ENCODE measurements around the gene PLA2G2C. TPM values are rescaled to one million over a fixed set of nuclear protein-coding genes. Genes with fewer than 3 reads are reported as not detected.
"Not testable (repeated sequence)": the region's sequence is repeated elsewhere in the genome, so short reads cannot be mapped to it uniquely, and the experiment has no call there.

Gene PLA2G2C
- total RNA-seq, 1 donor from 2014 or later = not detected

DNA sequence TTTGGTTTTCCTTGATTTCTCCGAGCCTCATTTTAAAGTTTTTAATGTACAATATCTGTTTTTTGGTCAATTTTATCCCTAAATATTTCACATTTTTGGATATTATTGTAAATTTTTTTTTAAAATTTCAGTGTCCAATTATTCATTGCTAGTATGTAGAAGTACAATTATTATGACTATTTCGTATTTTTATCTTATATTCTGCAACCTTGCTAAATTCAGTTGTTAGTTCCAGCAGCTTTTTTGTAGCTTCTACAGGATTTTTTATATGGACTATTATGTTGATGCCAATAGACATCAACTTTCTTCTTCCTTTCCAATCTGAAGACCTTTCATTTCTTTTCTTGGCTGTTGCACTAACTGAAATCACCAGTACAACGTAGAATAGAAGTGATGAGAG lies 51.3 kb downstream of the PLA2G2C start:
- DNase-seq (ENCODE audit: low spot score) = no peak

DNA sequence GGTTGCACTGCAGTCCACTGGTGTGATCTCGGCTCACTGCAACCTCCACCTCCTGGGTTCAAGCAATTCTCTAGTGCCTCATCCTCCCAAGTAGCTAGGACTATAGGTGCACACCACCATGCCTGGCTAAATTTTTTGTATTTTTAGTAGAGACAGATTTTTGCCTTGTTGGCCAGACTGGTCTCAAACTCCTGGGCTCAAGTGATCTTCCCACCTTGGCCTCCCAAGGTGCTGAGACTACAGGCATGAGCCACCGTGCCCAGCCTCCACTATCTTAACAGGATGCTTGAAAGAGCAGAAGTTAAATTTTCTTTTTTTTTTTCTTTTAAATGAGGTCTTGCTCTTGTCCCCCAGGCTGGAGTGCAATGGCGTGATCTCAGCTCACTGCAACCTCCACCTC lies 55.8 kb downstream of the PLA2G2C start:
- DNase-seq (ENCODE audit: low spot score) = not testable (repeated sequence)

DNA sequence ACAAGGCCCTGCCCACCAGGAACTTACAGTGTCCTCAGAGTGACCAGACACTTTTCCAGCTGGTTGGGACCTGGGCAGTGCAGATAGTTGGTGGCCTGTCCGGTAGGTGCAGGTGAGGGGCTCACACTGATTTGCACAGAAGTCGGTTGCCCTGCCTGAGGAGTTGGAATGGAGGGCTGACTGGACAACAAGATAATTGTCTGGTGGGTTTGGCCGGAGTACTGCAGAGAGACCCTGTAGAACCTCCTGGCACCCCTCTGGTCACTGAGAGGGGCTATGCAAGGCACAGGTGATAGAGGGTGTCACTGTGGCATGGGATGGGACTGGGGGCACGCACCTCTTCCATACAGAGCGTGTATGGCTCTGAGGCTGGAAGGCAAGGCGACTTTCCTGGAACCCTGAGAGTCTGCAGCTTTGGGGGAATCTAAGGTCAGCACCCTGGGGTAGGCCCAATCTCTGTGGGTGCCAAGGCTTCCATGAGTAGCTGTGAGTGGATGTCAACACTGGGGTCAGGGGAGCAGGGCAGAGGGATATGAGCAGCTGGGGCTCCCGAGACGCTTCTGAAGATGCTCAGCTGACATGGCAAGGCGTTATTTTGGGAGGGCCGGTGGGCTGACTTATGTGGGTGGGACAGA lies 59.4 kb downstream of the PLA2G2C start:
- no peak for DNase-seq (ENCODE audit: low spot score)

DNA sequence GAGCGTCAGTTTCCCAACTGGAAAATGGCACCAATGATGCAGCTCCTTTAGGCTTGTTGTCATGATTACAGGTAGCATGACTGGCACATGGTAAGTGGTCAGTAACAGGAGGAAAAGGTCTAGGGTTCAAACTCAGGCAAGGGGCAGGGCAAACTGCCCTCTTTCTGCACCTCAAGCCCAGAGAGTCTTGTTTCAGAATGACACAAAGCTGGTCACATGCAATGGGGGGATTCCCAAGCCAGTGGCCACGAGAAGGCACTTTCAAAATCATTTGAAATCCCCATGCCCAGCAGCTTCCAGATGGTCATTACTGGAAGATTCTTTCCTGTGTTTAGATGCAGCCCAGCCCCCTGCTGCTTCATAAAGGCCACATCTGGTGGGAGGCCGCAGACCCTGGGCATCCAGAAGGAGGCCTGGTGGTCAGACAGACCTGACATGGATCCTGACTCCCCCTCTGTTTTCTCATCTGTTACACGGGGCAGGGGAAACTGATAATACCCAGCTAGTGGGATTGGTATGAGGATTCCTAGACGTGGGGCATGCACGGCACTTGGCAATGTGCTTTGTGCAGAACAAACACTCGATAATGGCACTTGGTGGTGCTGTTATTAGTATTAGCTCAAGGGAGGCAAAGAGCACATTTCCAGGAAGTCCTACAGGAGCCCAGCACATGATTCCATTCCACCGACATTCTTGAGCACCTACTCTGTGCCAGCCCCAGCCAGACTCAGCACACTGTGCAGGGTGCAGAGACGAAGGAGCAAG lies 60.1 kb downstream of the PLA2G2C start:
- no peak for DNase-seq (ENCODE audit: low spot score)

DNA sequence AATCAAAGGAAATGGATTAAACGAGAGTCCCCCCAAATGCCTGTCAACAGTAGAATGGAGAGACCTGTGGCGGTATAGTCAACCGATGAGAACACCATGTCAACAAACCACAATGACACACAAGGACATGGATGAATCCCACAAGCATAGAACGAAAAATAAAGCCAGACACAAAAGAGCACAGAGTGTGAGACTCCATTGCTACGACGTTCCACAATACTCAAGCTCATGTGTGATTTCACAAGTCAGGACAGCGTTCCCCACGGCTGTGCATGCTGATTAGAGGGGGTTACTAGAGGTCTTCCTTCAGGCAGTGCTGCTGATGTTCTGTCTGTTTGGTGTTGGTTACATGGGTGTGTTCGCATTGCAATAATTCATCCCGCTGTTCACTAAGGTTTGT lies 61.2 kb downstream of the PLA2G2C start:
- no peak for DNase-seq (ENCODE audit: low spot score)

DNA sequence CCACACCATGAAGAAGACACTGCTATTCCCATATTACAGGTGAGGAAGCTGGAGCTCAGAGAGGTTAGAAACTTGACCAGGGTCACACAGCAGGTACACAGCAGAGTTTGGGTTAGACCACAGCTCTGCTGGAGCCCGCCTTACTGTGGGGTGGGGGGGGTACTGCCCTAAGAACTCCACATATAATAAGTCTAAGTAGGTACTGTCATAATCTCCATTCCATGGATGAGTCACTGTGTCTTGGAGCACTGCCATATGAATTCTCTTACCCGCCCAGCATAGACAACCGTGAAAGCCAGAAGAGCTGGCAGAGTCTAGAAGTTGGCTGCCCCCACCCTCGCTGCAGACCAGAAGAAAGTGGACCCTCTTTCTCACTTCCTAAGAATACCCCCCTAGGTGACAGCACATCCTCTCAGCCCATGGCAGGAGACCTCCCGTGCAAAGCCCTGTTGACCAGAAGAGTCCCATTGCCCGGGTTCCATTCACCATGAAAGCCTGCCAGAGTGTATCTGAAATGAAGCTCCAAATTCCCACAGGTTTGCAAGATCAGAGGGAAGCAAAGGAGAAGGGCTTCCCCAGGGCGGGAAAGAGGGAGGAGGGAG lies 61.8 kb downstream of the PLA2G2C start:
- DNase-seq (ENCODE audit: low spot score) = peak; percentile 76

DNA sequence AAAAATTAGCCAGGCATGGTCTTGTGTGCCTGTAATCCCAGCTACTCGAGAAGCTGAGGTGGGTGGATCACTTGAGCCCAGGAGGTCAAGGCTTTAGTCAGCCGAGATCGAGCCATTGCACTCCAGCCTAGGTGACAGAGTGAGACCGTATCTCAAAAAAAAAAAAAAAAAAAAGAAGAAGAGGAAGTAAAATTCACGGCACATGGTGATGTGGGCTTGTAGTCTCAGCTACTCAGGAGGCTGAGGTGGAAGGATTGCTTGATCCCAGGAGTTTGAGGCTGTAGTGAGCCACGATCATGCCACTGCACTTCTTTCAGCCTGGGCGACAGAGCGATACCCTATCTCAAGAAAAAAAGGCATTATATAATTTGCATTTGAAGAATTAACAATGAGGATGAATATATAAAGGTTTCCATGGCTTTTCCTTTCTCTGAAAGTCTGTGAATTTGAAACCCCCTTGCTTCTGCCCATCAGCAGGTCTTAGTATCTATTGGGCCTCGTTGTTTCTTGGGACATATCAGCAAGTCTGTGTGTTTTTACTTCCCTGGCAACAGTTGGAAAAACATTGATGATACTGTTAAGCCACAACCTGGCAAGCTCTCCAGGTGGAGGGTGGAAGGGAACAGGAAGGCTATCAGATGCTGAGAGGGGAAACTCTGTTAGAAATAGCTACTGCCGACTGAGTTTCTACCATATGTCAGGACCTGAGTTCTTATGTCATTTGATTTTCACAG lies 62.4 kb downstream of the PLA2G2C start:
- no peak for DNase-seq (ENCODE audit: low spot score)

DNA sequence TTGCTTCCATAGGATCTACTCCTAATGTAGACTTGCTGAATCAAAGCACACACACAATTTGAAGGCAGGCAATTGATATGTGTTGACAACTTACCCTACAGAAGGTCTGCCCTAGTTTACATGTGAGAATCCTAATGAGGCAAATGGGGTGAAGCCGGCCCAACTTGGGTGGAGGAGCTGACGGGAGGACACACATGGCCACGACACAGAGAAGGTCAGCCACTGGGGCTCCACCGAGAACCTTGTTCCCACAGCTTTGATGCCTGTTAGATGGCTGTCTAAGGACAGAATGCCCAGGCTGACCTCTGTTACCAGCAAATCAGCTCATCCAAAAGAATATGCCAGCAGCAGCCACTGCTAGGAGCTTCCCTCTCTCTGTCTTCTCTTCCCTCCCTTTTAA lies 65.5 kb downstream of the PLA2G2C start:
- DNase-seq (ENCODE audit: low spot score) = no peak

DNA sequence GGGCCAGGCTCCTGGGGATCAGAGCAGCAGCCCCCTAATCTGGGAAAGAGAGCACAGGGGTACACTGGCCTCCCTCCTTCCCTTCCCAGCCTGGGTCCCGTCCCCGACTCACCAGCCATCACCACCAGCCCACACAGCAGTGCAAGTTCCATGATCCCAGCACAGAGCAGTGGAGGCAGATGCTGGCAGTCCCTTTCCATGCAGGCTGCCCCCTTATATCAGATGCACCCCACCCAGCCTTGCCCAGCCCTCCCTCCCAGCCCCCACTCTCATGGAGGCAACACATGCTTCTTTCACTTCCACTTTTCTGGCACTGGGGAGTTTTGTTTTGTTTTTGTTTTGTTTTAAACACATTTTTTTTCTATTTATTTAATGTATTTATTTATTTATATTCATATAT lies 67.0 kb downstream of the PLA2G2C start, which contains the start of gene PLA2G2D:
PLA2G2D (minus strand) TSS at position 190 of the 400 bp plus-strand sequence; CDS start at position 152, 38 bp downstream.
- DNase-seq (ENCODE audit: low spot score) = no peak

DNA sequence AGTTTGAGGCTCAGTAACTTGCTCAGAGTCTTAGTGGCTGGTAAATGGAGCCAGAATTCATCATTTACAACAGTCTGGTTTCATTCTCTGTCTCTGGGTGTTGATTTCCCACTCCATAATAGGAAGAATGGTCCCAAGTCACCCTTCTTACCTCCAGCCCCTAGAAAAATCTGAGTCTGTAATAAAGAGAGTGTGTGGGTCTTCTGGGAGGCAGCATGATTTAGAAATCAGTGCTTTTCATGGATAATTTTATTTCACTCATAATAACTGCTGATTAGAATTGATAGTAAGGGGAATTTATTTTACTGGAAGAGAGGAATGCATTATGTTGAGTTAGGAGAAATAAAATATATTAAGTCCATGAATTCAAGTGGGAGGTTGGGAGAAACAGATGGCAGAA lies 69.1 kb downstream of the PLA2G2C start:
- DNase-seq (ENCODE audit: low spot score) = no peak

DNA sequence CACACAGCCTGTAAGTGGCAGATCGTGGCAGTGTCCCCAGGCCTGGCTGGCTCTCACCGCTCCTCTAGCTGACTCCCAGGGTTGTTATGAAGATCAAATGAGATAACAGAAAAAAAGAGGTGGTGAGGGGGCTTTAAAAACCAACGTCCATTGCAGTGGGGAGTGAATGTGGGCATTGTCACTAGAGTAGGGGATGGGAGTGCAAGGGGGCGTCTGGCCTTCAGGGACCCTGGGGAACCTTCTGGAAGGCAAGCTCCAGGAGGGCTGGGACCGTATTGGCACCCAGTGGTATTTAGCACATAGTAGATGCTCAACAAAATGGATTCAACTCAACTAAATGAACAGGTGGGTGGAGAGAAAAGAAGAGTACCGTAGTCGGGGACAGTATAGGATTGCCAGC lies 70.4 kb downstream of the PLA2G2C start:
- no peak for DNase-seq (ENCODE audit: low spot score)

DNA sequence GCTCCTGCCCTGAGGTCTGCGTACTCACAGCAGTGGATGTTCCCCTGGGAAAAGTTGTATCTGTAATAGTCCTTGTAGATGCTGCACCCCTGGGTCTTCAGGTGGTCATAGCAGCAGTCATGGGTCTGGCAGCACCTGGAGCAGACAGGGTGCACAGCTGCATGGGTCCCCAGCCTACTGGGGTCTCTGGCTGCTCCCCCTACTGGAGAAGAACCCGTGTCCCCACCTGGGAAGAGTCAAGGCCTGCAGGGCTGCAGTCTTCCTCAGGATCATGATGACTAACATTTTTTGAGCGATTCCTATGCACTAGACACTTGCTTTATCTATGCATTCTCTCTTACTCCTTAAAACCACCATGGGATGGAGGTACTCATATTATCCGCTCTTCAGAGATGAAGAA lies 70.8 kb downstream of the PLA2G2C start:
- DNase-seq (ENCODE audit: low spot score) = no peak

DNA sequence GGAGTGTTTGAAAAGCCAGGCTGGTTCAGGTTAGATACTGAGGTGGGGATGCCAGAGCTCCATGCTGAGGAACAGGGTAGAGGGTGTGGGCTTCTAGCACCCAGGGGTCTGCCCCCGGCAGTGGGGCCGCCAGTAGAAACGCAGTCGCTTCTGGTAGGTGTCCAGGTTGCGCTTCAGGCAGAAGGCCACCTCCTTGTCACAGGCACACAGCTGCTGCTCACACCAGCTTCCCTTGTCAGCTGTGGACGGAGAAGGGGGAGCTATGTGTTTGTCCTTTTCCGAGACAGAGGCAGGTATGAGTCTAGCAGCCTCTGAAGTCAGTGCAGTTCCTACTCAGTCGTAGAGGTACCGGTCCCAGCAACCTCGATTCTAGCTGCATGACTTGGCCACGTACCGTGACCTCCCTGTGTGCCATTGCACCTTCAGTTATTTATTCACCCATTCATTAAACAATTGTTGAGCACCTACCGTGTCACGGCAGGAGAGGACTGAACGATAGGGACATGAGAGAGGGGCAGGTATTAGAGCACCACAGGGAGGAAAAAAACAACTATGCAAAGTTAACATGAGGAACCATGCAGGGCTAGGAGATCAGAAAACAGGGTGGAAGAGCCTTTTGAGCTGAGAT lies 72.2 kb downstream of the PLA2G2C start:
- peak; percentile 27 for DNase-seq (ENCODE audit: low spot score)

Other genes starting within 250 kb of the PLA2G2C start
- gene PLA2G2A, start 206.9 kb downstream of the PLA2G2C start, total RNA-seq = 19.0 TPM
- gene PLA2G5, start 116.3 kb downstream of the PLA2G2C start, total RNA-seq = 4.9 TPM
- not detected for gene PLA2G2D, start 67.0 kb downstream of the PLA2G2C start, total RNA-seq
- 0.92 TPM for gene PLA2G2F, start 47.2 kb downstream of the PLA2G2C start, total RNA-seq
- 2.3 TPM for gene UBXN10, start 422 bp downstream of the PLA2G2C start, total RNA-seq
- gene VWA5B1, start 104.4 kb upstream of the PLA2G2C start, total RNA-seq = 2.1 TPM